ENCODE results near the gene TNFSF13B.
"Not testable (repeated sequence)": the region's sequence is repeated elsewhere in the genome, so short reads cannot be mapped to it uniquely, and the experiment has no call there.

The TNFSF13B gene, protein sequence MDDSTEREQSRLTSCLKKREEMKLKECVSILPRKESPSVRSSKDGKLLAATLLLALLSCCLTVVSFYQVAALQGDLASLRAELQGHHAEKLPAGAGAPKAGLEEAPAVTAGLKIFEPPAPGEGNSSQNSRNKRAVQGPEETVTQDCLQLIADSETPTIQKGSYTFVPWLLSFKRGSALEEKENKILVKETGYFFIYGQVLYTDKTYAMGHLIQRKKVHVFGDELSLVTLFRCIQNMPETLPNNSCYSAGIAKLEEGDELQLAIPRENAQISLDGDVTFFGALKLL

DNA sequence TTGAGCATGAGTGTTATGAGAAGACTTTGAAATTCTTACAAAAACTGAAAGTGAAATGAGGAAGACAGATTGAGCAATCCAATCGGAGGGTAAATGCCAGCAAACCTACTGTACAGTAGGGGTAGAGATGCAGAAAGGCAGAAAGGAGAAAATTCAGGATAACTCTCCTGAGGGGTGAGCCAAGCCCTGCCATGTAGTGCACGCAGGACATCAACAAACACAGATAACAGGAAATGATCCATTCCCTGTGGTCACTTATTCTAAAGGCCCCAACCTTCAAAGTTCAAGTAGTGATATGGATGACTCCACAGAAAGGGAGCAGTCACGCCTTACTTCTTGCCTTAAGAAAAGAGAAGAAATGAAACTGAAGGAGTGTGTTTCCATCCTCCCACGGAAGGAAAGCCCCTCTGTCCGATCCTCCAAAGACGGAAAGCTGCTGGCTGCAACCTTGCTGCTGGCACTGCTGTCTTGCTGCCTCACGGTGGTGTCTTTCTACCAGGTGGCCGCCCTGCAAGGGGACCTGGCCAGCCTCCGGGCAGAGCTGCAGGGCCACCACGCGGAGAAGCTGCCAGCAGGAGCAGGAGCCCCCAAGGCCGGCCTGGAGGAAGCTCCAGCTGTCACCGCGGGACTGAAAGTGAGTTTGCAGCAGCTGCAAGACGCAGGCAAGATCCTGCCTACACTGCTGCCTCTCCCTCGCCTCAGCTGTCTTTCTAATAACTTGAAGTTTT is at the start of gene TNFSF13B:
TSS of gene TNFSF13B (plus strand) at position 118 of the 728 bp plus-strand sequence. CDS start at position 296, 178 bp downstream.
- peak; percentile 4 for DNase-seq (ENCODE audit: low read depth)

DNA sequence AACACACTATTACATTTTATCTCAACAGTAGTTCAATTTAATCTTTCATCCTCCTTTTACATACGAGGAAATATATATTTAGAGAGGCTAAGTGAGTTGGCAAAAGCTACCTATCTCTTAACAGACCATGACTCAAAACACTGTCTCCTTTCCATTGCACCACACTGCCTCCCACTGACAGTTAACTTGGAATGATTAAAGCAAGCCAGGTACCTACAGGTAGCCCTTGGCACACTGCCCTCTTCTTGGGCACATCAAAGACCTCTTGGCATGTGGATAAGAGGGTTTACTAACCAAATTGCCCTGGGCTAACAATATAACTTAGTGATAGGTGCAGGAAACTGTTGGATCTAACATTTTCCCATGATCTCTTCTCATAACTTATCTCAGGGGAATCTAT is 49.5 kb upstream of the TNFSF13B start:
- no peak for DNase-seq (ENCODE audit: low read depth)

DNA sequence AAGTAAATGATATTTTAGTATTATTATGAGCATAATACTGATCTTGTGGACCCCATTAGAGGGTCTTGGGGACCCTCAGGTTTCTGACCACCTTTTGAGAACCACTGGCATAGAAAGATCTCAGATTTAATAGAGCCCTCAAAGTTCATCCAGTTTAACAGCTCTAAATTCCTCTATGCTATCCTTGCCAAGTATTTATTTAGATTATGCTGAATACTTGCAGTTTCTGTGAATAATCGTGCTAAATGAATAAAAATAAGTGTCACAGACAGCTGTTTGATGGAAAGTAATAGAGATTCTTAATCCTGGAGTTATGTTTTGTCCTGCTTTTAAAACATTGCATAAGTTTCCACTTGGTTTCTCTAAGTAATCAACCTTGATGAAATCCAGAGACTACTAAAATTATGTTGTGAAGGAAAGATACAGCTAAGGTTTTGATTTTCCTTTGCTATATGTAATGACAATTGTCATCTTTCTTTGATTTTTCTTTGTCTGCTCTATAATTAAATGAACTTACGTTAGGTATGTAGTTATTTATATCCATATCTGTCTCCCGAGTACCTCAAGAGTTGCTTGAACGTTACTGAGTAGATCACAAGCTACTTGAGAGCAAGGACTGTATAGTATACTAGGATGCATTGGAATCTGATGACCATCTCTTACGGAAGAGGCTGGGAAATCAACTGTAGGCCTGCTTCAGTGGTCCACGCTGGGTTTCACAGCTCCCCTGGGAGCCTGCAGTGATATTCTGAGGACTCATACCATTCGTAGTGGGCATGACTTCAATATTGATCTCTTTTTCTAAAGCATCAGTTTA is 45.6 kb upstream of the TNFSF13B start:
- DNase-seq (ENCODE audit: low read depth) = no peak

DNA sequence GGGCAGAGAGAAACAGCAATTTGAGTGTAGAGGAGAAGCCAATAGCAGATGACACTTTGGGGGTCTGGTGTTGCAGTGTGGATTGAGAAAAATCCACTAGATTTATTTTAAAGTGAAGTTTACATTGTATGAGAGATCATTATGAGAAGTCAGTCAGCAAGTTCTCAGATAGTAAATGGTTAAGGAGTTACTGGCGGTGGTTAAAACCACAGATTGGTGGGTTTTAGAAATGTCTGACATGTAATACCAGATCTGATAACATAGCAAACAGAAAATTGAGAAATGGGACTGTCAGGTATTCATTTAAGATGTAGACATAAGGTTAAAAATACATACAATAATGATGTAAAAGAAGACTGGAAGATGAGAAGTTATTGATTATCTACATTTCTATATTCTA is 44.1 kb upstream of the TNFSF13B start:
- no peak for DNase-seq (ENCODE audit: low read depth)

DNA sequence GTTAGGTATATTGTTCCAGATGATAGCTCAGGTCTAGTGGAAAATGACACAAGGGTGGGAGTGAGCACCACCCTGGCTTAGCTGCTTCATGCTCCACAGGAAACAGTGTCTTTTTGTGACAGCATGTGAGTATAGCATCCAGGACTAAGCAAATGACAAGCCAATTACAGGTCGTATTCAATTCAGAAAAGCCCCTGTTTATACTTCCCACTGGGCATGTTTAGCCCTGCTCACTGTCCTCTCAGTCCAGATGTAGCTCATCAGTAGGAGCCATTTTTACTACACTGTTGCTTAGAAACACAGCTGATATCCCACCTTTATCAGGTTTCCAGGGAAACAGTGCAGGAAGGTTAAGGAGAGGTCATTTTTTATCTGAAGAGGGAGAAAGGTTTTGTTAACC is 43.3 kb upstream of the TNFSF13B start:
- no peak for DNase-seq (ENCODE audit: low read depth)

DNA sequence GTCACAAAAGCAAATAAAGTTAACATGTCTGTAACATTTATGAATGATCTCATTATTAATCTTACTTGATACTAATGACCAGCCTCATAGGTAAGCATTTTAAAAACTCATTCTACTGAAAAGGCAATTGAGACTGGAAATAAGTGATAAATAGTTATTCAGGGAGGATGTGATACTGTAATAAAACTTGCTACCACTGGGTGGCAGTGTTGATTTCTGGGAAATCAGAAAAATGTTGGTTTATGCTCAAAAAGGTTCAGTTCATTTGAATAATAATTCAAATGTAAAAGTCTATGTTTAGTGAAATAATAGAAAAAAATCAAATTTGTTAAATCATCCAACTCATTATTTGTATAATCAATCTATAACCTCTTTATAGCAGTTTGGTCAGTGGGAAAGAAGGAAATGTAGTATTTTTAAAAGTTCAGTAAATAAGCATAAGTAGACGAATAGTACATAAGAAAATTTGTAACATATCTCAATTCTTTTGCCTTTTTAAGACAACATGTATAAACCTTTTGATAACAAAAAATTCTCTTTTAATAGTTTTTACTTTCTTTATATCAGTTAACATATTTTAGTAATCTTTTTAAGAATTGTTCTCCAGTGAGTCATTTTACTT is 41.8 kb upstream of the TNFSF13B start:
- DNase-seq (ENCODE audit: low read depth) = no peak

DNA sequence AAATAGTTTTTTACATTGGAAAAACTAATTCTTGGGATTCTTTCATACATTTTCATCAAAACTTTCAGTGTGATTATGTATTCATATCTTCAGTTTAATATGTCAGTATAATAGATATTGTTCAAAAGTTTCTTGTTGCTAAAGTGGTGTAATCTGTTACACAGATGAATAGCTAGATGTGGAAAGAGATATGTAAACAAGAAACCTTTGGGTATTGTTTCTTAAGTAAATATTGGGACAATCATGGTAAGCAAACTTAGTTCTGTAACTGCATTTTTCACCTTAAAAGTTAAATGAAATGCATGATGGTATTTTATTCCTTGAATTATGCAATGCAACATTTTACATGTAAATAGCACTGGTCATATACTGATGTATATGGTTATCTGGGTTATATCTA is 39.1 kb upstream of the TNFSF13B start:
- no peak for DNase-seq (ENCODE audit: low read depth)

DNA sequence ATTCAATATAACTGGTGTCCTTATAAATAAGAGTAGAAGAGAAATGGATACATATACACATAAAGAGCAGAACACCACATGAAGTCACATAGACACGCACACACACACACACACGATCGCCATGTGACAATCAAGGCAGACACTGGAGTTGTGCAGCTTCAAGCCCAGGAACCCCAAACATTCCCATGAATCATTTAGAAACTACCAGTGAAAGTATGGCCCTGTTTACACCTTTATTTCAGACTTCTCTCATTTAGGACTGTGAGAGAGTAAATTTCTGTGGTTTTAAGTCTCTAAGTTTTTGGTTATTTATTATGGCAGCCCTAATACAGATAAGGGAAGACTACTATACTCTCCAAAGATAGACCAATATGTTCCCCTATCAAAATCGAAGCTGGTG is 20.4 kb upstream of the TNFSF13B start:
- no peak for DNase-seq (ENCODE audit: low read depth)

DNA sequence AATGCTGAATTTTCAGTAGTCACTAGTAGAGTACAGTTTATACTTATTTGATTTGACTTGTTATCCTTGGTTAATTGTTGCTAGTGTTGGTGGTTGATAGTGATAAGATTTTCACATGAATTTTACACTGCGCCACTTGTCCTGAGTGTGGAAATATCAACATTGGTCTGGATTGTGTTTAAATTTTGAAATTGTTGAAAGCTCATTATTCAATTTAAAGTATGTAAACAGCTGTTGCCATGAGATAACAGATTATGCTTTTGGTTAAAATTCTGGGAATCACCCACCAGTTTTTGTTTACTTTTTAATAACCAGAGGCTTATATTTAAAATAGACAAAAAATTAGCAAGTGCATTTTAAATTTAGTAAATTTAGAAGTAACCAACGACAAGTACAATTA is 12.3 kb upstream of the TNFSF13B start:
- DNase-seq (ENCODE audit: low read depth) = no peak

DNA sequence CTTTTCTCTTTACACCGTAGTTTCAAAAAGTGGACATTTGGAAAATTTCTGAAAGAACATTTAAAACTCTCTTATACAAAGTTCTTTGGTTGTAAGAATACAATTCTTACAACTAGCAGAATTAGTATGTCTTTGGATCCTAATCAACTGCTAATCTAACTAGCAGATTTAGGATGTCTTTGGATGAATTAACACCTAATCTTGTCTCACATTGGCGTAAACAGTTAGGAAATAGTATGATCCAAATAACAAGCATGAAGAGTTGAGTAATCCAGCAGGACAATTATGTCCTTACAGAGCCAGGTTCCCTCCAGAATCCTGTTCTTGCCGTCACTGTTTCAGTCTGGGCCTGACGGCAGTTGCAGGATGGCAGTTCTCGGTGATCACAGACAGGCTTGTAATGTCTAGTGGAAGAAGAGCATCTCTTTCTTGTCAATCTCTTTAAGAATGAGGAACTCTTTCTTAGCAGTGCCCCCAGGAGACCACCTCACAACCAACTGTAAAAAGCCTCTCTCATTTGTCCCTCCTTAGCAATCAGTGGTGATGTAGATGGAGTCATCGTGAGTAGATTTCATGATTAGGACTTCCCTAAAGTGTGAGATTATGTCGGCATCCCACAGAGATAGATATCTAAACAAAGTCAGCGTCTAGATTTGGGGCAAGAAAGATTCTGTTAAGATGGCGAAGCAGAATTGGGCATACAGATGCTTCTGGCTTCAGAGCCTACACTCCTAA is 5.7 kb upstream of the TNFSF13B start:
- no peak for DNase-seq (ENCODE audit: low read depth)

DNA sequence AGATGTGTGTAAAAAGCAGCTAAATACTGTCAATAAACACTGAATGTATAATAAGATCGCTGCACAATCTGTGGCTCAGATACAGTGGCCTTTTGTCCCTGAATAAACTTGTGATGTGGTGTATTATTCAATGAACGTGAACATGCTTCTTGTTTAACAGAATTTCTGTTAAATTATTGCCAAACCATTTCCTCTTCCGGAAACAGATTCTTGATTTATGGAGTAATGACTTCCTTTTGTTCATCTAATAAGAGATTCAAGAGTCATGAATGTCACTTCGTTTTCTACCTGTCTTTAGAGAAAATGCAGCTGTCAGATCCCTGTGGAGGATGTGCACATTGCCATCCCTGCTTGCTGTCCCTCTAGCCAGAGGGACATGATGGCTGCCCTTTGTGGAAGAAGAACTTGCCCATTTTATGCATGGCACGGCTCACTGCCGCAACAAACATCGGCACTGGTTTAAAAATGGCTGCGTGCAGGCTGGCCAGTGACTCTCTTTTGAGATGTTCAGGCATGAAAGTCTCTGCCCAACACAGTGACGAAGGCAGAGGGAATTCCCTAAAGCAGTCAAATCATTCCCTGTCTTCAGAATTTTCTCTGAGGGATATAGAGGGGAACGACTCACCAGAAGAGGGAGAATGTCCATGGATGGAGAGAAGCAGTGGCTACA is 3.1 kb upstream of the TNFSF13B start:
- DNase-seq (ENCODE audit: low read depth) = no peak

DNA sequence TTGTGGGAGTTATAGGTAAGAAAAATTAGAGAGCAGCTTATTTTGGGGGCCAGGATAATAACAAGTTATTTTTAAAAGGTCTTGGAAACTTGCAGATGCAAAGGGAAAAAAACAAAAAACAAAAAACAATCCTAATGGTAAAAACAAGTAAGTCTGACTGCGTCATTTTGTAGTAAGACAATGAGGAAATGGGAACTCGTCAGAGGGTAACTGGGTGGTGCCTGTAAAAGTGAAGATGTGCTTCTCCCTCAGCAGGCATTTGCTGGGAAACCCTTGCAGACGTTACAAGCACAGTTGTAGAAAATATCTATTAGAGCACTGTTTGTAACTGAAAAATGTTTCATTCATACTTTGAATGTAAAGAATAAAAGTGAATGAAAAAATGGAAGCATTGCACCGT is 2.2 kb upstream of the TNFSF13B start:
- no peak for DNase-seq (ENCODE audit: low read depth)

DNA sequence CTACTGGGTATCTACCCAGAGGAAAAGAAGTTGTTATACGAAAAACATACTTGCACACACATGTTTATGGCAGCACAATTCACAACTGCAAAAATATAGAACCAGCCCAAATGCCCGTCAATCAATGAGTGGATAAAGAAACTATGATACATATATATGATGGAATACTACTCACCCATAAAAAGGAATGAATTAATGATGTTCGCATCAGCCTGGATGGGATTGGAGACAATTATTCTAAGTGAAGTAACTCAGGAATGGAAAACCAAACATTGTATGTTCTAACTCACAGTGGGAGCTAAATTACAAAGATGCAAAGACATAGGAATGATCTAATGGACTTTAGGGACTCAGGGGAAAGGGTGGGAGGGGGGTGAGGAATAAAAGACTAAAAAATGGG is 1.7 kb upstream of the TNFSF13B start:
- DNase-seq (ENCODE audit: low read depth) = not testable (repeated sequence)

DNA sequence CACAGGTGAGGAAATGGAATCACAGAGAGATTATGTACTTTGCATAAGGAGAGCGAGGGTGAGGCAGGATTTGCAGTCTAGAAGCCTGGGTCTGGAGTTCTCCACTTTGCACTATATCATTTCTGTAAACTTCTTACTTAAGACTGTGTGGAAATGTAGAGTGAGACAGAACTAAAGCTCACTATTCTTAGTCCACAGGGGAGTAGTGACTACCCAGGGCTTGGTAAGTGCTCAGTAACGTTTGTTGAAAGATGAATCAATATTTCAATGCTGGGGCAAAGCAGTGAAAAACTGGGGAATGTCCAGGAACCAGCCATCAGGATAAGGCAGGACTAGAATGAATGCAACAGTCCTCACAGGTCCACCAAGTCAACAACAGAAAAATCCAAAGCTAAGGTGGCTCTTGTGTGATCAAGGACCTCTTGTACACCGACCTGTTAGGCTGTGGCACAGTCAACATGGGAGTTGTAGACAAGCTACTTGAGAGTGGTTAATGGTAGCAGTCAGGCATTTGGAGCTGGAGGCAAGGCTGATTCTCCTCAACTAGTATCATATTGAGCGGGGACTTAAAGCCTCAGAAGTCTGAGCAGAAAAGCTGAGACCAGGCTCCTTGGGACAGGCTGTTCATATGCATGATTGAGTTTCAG is 929 bp upstream of the TNFSF13B start:
- DNase-seq (ENCODE audit: low read depth) = no peak

DNA sequence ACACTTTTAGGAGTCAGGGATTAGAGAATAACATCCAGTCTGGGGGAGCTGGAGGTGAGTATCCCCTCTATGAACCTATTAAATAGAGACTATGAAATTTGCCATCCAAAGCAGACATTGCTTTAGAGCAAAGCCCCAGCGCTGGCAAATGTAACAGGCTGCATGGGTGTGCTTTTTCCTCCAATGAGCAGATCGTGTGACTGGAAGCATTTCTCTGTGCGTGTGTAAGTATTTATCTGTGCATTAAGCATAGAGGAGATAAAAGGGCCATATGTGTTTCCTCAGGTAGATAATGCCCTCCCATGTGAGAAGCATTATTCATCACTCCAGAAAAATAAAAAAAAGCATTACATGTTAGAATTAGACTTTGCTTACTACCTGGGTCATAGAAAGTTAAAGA is 924 bp downstream of the TNFSF13B start:
- no peak for DNase-seq (ENCODE audit: low read depth)

DNA sequence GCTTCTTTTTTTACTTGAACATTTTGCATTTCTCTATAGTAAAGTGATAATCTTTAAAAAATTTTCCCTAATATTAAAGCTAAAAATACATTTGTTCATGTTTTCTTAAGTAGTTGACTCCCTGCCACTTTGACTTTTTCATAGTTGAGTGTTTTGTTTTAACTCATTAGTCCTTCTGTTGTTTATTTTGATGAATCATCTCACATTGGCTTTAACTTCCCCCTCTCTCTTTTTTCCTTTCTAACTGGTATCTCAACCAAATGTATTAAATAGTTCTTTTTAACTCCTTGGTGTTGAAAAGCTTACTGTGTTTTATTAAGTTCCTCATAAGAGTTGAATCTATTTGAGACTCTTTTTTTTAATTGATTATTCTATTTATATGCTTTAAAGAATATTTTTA is 2.8 kb downstream of the TNFSF13B start:
- no peak for DNase-seq (ENCODE audit: low read depth)

DNA sequence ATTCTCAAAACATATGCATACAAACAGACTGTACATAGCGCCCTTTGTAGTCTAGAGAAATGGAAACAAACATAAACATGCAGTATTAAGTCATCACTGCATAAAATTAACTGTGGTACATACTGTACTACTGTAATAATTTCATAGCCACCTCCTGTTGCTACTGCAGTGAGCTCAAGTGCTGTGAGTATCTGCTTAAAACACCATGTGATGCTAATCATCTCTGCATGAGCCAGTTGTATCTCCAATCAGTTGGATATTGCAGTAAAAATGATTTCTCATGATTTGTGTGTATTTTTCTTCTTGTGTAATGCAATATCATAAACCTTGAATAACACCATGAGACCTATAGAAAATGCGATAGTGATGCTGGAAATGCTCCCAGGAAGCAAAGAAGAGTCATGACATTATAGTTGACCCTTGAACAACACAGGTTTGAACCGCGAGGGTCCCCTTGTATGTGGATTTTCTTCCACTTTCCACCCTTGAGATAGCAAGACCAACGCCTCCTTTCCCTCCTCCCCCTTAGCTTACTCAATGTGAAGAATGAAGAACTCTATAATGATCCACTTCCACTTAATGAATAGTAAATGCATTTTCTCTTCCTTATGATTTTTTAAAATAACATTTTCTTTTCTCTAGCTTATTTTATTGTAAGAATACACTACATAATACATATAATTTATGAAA is 4.1 kb downstream of the TNFSF13B start:
- DNase-seq (ENCODE audit: low read depth) = no peak

DNA sequence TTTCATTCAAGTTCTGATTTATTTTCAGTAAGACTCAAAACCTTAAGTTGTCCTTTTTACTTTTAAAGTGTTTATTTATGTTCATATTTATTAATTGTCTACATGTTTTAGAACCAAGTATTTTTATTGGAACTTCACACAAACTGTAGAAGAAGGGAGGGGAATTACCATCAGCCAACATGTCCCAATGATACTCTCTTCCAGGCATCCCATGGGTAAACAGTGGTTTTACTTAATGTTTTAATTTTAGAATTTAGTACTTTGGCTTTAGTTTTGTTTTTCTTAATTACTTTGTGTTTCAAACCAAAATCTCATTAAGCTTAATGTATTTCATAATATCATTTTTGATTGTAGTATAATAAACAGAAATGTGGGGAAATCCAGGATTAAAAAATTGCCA is 5.2 kb downstream of the TNFSF13B start:
- no peak for DNase-seq (ENCODE audit: low read depth)

DNA sequence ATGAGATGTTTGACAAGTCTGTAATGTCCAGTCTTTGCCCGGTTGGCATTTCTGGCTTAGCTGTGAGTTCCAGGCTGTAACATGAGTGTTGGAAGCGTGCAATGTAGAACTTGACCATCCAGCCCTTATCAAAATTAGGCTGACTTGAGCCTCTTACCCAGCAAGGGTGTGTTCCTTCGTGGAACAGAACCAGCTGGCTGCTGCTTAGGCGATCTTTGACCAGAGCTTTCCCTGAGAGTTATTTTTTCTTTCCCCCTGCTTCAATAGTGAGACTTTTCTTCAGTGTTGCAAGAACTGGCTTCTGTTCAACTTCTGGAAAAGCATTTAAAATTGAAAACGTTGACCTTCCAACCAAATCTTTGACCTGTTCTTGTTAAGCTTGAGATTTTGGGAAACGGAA is 6.5 kb downstream of the TNFSF13B start:
- DNase-seq (ENCODE audit: low read depth) = no peak

DNA sequence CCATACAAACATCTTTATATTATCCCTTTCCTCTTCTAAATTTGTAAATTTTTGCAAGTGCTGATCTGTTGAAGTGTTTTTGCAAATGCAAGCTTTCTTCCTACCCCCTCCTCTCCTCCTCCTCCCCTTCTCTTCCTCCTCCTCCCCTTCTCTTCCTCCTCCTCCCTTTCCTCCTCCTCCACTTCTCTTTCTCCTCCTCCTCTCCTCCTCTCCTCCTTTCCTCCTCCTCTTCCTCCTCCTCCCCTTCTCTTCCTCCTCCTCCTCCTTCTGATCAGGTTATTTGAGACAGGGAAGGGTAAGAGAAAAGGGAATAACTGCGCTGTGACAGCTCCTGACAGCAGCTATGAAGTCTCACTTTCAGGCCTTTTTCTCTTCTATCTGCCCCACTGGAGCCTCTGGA is 8.9 kb downstream of the TNFSF13B start:
- DNase-seq (ENCODE audit: low read depth) = no peak
